AG20443 (cell line): ENCODE measurements around the gene WASF3.
A peak's percentile ranks its signal among the peaks of the same experiment; 100 is the strongest.

Source experiments
- DNase-seq: peaks from one replicate; pipeline ENCODE4 v3.0.0; 2012; ENCODE audit warnings: low spot score, mixed read lengths

WASF3 gene

GRCh38 chr13:26590951-26591350 is 33.5 kb downstream of the WASF3 start:
- no peak for DNase-seq

- no peak for DNase-seq
Observed at GRCh38 chr13:26591672-26592071, 34.2 kb downstream of the WASF3 start.

- DNase-seq, result no peak
Observed at GRCh38 chr13:26593661-26594060, 36.2 kb downstream of the WASF3 start.

- no peak for DNase-seq
Observed at GRCh38 chr13:26594363-26594762, 36.9 kb downstream of the WASF3 start.

- DNase-seq, result no peak
Observed at GRCh38 chr13:26596458-26596857, 39.0 kb downstream of the WASF3 start.

GRCh38 chr13:26599403-26599802 is 41.9 kb downstream of the WASF3 start:
- DNase-seq, result no peak

GRCh38 chr13:26599860-26600259 is 42.4 kb downstream of the WASF3 start:
- DNase-seq, result no peak

- peak; percentile 49 for DNase-seq
Observed at GRCh38 chr13:26600343-26600742, 42.9 kb downstream of the WASF3 start.

GRCh38 chr13:26601669-26602068 is 44.2 kb downstream of the WASF3 start:
- peak; percentile 61 for DNase-seq

GRCh38 chr13:26602783-26603182 is 45.3 kb downstream of the WASF3 start:
- DNase-seq, result no peak

GRCh38 chr13:26604784-26605545 is 47.5 kb downstream of the WASF3 start:
- no peak for DNase-seq

- no peak for DNase-seq
Observed at GRCh38 chr13:26605845-26606244, 48.4 kb downstream of the WASF3 start.

GRCh38 chr13:26606631-26607030 is 49.1 kb downstream of the WASF3 start:
- no peak for DNase-seq

GRCh38 chr13:26614721-26615120 is 57.2 kb downstream of the WASF3 start:
- DNase-seq, result no peak

GRCh38 chr13:26616126-26616525 is 58.6 kb downstream of the WASF3 start:
- DNase-seq, result peak; percentile 62

GRCh38 chr13:26618726-26619125 is 61.2 kb downstream of the WASF3 start:
- DNase-seq, result no peak

- DNase-seq, result peak; percentile 76
Observed at GRCh38 chr13:26619358-26619757, 61.9 kb downstream of the WASF3 start.

GRCh38 chr13:26621731-26622401 is 64.4 kb downstream of the WASF3 start:
- no peak for DNase-seq

GRCh38 chr13:26623125-26623524 is 65.6 kb downstream of the WASF3 start:
- no peak for DNase-seq

GRCh38 chr13:26624572-26624971 is 67.1 kb downstream of the WASF3 start:
- DNase-seq, result no peak

- no peak for DNase-seq
Observed at GRCh38 chr13:26626271-26626670, 68.8 kb downstream of the WASF3 start.

- DNase-seq, result peak; percentile 27
Observed at GRCh38 chr13:26628706-26629105, 71.2 kb downstream of the WASF3 start.

GRCh38 chr13:26629260-26629825 is 71.9 kb downstream of the WASF3 start:
- no peak for DNase-seq
